Tibial nerve (tissue), 4 donors: ENCODE measurements around the gene TRIM66. TPM values are rescaled to one million over a fixed set of nuclear protein-coding genes. Genes with fewer than 3 reads are reported as not detected.

ENCODE experiments used
- DNase-seq, 2 donors: peaks; one replicate each; pipeline ENCODE4 v3.0.0-alpha.2; 2019; ENCODE audit warnings: low spot score in 2 of 2
- H3K27ac ChIP-seq, 4 donors: fragments of 200-600 bp; sonication (generic) in 3 of 4; one replicate each; pipeline ENCODE4 v1.5.1; 2017 to 2019; ENCODE audit warnings: mild to moderate bottlenecking in 1 of 4
- H3K27me3 ChIP-seq, 2 donors: fragments of 200-600 bp; sonication (generic) in 1 of 2; one replicate each; pipeline versions ENCODE4 v1.5.1 to v1.6.0; 2017 to 2019
- H3K36me3 ChIP-seq, 3 donors: fragments of 200-600 bp; sonication (generic); one replicate each; pipeline ENCODE4 v1.5.1; 2018 to 2019
- H3K4me1 ChIP-seq, 4 donors: fragments of 200-600 bp; sonication (generic) in 3 of 4; one replicate each; pipeline ENCODE4 v1.5.1; 2017 to 2019
- H3K4me3 ChIP-seq, 4 donors: fragments of 200-600 bp; sonication (generic) in 3 of 4; one replicate each; pipeline ENCODE4 v1.5.1; 2017 to 2019; ENCODE audit warnings: mild to moderate bottlenecking in 1 of 4, moderate library complexity in 1 of 4
- H3K9me3 ChIP-seq, 4 donors: fragments of 200-600 bp; sonication (generic) in 3 of 4; one replicate each; pipeline ENCODE4 v1.5.1; 2017 to 2019
- EP300 ChIP-seq, 2 donors: sonication (generic); formaldehyde crosslinking; IDR thresholded peaks; one replicate each; pipeline ENCODE4 v1.6.1; 2017; ENCODE audit warnings: antibody characterized with exemption in 2 of 2, mild to moderate bottlenecking in 1 of 2
- POLR2A ChIP-seq, 2 donors: fragments of 450-650 bp; IDR thresholded peaks; one replicate each; pipeline ENCODE4 v1.6.1; 2017; ENCODE audit warnings: antibody characterized with exemption in 2 of 2, mild to moderate bottlenecking in 2 of 2, moderate library complexity in 2 of 2
- WGBS, 2 donors: methylation state at CpG; one replicate each; pipeline ENCODE4 v1.1.5; 2018; 5-methylcytosine and 5-hydroxymethylcytosine counted together
- total RNA-seq, 4 donors: library from RNA; depleted of rRNA; stranded (reverse); fragments of >200 nt; gene quantifications; one replicate each; pipeline ENCODE4 v1.1.0, GENCODE V29; 2016
- TF ChIP-seq, protein P1 (sequence below), 5 experiments: fragments of 200-600 bp in 3 of 5; fragments of 450-650 bp in 2 of 5; sonication (generic) in 3 of 5; IDR thresholded peaks; one replicate each; pipeline ENCODE4 v1.5.1; 2016 to 2019; ENCODE audit warnings: antibody characterized with exemption in 5 of 5, mild to moderate bottlenecking in 3 of 5, moderate library complexity in 2 of 5

The TRIM66 gene
- total RNA-seq, 4 donors from 2014 or later = 7.1 to 26.5 (median 16.2) TPM

- 53 to 59% methylated on average over 2 of the region's 2 CpGs for WGBS, 2 donors
- TF ChIP-seq EP300 (IDR thresholded peaks at IDR 0.05) (no peak), POLR2A (IDR thresholded peaks at IDR 0.05) (no peak)
- TF ChIP-seq, protein P1, sequence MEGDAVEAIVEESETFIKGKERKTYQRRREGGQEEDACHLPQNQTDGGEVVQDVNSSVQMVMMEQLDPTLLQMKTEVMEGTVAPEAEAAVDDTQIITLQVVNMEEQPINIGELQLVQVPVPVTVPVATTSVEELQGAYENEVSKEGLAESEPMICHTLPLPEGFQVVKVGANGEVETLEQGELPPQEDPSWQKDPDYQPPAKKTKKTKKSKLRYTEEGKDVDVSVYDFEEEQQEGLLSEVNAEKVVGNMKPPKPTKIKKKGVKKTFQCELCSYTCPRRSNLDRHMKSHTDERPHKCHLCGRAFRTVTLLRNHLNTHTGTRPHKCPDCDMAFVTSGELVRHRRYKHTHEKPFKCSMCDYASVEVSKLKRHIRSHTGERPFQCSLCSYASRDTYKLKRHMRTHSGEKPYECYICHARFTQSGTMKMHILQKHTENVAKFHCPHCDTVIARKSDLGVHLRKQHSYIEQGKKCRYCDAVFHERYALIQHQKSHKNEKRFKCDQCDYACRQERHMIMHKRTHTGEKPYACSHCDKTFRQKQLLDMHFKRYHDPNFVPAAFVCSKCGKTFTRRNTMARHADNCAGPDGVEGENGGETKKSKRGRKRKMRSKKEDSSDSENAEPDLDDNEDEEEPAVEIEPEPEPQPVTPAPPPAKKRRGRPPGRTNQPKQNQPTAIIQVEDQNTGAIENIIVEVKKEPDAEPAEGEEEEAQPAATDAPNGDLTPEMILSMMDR (IDR thresholded peaks at IDR 0.05) = no peak
Observed at GRCh38 chr11:8584511-8584910, 98.0 kb downstream of the TRIM66 start.

DNA sequence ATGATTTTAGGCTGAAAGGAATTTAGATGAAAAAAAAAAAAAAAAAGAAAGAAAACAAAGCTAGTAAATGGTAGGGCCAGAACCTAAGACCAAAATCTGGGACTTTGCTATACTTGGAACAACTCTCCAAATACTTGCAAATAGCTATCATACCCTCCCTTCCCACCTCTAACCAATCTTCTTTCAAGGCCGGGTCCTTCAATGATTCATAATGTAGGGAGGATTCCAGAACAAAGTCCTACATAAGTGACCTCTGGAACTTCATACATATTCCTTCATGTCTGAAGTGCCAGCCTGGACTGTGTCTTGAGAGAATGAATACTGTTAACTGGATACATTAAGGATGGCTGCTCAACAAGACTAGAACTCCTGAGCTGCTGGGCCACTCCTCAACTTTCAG is 98.4 kb downstream of the TRIM66 start:
- no peak overlapping the region for H3K4me3 ChIP-seq
- TF ChIP-seq POLR2A (IDR thresholded peaks at IDR 0.05) (no peak), EP300 (IDR thresholded peaks at IDR 0.05) (no peak)
- TF ChIP-seq, protein P1 (IDR thresholded peaks at IDR 0.05) = no peak
- no peaks in the 10 kb centered on the region for H3K4me1 ChIP-seq
- DNase-seq = no peak
- H3K9me3 ChIP-seq = peaks cover 0 to 6% (median 0%) of the 10 kb centered on the region in 4 donors
- 56 to 69% methylated on average over 1 of the region's 1 CpG for WGBS, 2 donors
- H3K27me3 ChIP-seq = no peaks in the 10 kb centered on the region
- no peaks in the 10 kb centered on the region for H3K36me3 ChIP-seq
- no peak overlapping the region for H3K27ac ChIP-seq

More at GRCh38 chr11:8584511-8584910, 98.0 kb downstream of the TRIM66 start:
- Histone ChIP-seq H3K27ac (no peak overlapping the region), H3K4me3 (no peak overlapping the region), H3K27me3 (no peaks in the 10 kb centered on the region), H3K9me3 (peaks cover 0 to 6% (median 0%) of the 10 kb centered on the region in 4 donors), H3K4me1 (no peaks in the 10 kb centered on the region), H3K36me3 (no peaks in the 10 kb centered on the region)
- DNase-seq = no peak

DNA sequence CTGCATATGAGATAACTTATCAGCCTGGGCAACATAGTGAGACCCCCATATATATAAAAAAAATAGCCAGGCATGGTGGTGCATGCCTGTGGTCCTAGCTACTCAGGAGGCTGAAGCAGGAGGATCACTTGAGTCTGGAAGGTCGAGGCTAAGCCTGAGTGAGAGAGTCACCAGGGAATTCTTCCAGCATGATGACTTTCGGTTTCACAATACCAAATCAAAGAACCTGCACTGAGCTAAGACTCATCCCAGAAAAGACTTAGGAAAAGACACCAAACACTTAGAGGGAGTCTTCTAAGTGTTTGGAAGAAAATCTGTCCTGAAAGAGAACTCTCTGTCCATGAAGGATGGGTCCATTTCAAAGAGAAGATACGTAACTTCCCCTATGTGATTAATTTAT is 101.2 kb downstream of the TRIM66 start:
- Histone ChIP-seq H3K27ac (no peak overlapping the region), H3K36me3 (no peaks in the 10 kb centered on the region), H3K4me1 (no peaks in the 10 kb centered on the region), H3K4me3 (no peak overlapping the region), H3K27me3 (no peaks in the 10 kb centered on the region), H3K9me3 (peaks cover 0 to 6% (median 3%) of the 10 kb centered on the region in 4 donors)
- no peak for DNase-seq
- WGBS, 2 donors = 79 to 82% methylated on average over 3 of the region's 3 CpGs
- TF ChIP-seq, protein P1 (IDR thresholded peaks at IDR 0.05) = no peak
- no peak for TF ChIP-seq EP300 (IDR thresholded peaks at IDR 0.05)
- no peak for TF ChIP-seq POLR2A (IDR thresholded peaks at IDR 0.05)

DNA sequence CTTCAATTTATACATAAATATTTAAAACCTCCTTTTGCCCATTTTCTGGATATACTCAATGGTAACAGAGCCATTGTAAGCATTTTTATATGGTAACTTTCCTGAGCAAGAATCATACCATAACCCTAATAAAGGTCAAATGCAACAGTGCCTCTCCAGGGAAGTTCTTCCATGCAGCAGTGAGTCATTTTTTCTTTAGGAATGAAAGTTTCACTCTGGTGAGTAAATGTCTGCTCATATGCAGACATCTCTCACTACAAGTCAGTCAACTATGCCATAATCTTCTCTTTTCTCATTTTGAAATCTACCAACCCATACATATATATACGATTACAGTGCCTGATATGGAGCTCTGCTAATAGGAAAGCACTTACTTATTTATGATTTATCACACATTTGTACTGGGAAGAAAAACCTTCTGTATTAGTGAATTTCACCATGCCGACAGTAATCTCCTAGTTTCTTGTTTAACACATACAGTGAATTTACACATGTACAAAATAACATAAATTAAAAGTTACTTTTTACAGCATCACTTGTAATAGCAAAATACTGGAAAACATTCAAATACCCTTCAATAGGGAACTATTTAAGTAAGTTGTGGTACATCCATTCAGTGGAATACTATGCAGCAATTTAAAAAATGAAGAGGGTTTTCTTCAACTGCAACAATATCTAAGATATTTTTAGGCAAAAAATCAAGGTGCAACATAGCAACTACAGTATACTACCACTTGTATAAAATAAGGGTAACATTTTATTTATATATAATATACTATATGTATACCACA is 104.5 kb downstream of the TRIM66 start:
- DNase-seq = no peak
- Histone ChIP-seq H3K36me3 (no peaks in the 10 kb centered on the region), H3K27ac (no peak overlapping the region), H3K4me1 (no peaks in the 10 kb centered on the region), H3K4me3 (no peak overlapping the region), H3K27me3 (no peaks in the 10 kb centered on the region), H3K9me3 (peaks cover 0 to 6% (median 3%) of the 10 kb centered on the region in 4 donors)
- 98 to 100% methylated on average over 2 of the region's 2 CpGs for WGBS, 2 donors
- TF ChIP-seq, protein P1 (IDR thresholded peaks at IDR 0.05) = no peak
- TF ChIP-seq POLR2A (IDR thresholded peaks at IDR 0.05) = no peak
- no peak for TF ChIP-seq EP300 (IDR thresholded peaks at IDR 0.05)

DNA sequence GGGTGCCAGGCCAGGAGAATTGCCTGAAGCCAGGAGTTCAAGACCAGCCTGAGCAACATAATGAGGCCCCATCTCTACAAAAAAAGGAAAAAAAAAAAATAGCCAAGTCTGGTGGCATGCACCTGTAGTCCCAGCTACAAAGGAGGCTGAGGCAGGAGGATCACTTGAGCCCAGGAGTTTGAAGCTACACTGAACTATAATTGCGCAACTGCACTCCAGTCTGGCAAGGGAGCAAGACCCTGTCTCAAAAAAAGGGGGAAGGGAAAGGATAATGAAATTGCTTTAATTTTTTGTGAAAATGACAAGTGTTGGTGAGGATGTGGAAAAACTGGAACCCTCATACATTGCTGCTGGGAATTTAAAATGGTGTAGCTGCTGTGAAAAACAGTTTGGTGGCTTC is 107.7 kb downstream of the TRIM66 start:
- WGBS, 2 donors = 100% methylated on average over 1 of the region's 1 CpG

More for the DNA sequence above, 107.7 kb downstream of the TRIM66 start:
- Histone ChIP-seq H3K27ac (no peak overlapping the region), H3K27me3 (no peaks in the 10 kb centered on the region), H3K36me3 (no peaks in the 10 kb centered on the region), H3K4me3 (no peak overlapping the region), H3K4me1 (no peaks in the 10 kb centered on the region), H3K9me3 (peaks cover 0 to 6% (median 3%) of the 10 kb centered on the region in 4 donors)
- TF ChIP-seq, protein P1 (IDR thresholded peaks at IDR 0.05) = no peak
- no peak for TF ChIP-seq POLR2A (IDR thresholded peaks at IDR 0.05)
- no peak for TF ChIP-seq EP300 (IDR thresholded peaks at IDR 0.05)
- DNase-seq = no peak
